Vagina (tissue), 2 donors: ENCODE measurements around the gene EIPR1.

ENCODE experiments used
- CTCF ChIP-seq, 3 experiments: fragments of 450-650 bp in 2 of 3; fragments of 200-600 bp in 1 of 3; sonication (generic) in 1 of 3; IDR thresholded peaks; one replicate each; pipeline ENCODE4 v1.5.1; 2017 to 2019; ENCODE audit warnings: antibody characterized with exemption in 3 of 3, mild to moderate bottlenecking in 2 of 3, moderate library complexity in 2 of 3
- POLR2AphosphoS5 ChIP-seq, 2 donors: sonication (generic); formaldehyde crosslinking; IDR thresholded peaks; one replicate each; pipeline ENCODE4 v1.9.0; 2017; ENCODE audit warnings: antibody characterized with exemption in 2 of 2, mild to moderate bottlenecking in 2 of 2, low read depth in 1 of 2; ENCODE audit not compliant: insufficient read depth in 1 of 2

- TF ChIP-seq POLR2AphosphoS5 (IDR thresholded peaks at IDR 0.05; ENCODE audit: insufficient read depth in 1 of 2, low read depth in 1 of 2) = no peak
- no peak for TF ChIP-seq CTCF (IDR thresholded peaks at IDR 0.05)
Observed at GRCh38 chr2:3216841-3217495, 160.7 kb downstream of the EIPR1 start.
